Lower lobe of right lung (tissue), 2 donors: ENCODE data around the gene DNAJC8. TPM values are rescaled to one million over a fixed set of nuclear protein-coding genes. Genes with fewer than 3 reads are reported as not detected.

ENCODE experiments used
- ATAC-seq, 2 donors: fragments of 200-7000 bp; cut with Tn5 transposase; one replicate each; pipeline ENCODE4 v1.9.1; 2020 to 2022; ENCODE audit warnings: mild to moderate bottlenecking in 2 of 2, moderate library complexity in 2 of 2
- DNase-seq: peaks from one replicate; pipeline ENCODE4 v3.0.0-alpha.2; 2020
- H3K27ac ChIP-seq: fragments of 200-600 bp; one replicate; pipeline ENCODE4 v1.8.0; 2022
- H3K27me3 ChIP-seq: fragments of 200-600 bp; one replicate; pipeline ENCODE4 v1.8.0; 2022; ENCODE audit warnings: low read depth
- H3K36me3 ChIP-seq: fragments of 200-600 bp; one replicate; pipeline ENCODE4 v1.8.0; 2022; ENCODE audit warnings: mild to moderate bottlenecking
- H3K4me1 ChIP-seq: fragments of 200-600 bp; one replicate; pipeline ENCODE4 v1.8.0; 2022
- H3K4me3 ChIP-seq: fragments of 200-600 bp; one replicate; pipeline ENCODE4 v1.8.0; 2022; ENCODE audit warnings: mild to moderate bottlenecking
- H3K9me3 ChIP-seq: fragments of 200-600 bp; one replicate; pipeline ENCODE4 v1.8.0; 2022
- intact Hi-C: fragments of 100-400 bp; cut with DNase I; formaldehyde crosslinking; loops from one replicate; pipeline ENCODE4 v1.11.0; 2022
- total RNA-seq: library from RNA; stranded (reverse); fragmentation: NEBNext Ultra II Directional; extraction: Animal tissue kit (Norgen Biotek cat#: 25700); gene quantifications from one replicate; pipeline ENCODE4 v1.2.1, GENCODE V29; 2021
- TF ChIP-seq, protein P1 (sequence below): fragments of 200-600 bp; IDR thresholded peaks from one replicate; pipeline ENCODE4 v1.8.0; 2022; ENCODE audit warnings: antibody characterized with exemption, mild to moderate bottlenecking
- donor health status: DM: no; HTN: yes; CAD: no; lungs with severe emphysema.

Gene DNAJC8
- total RNA-seq, 1 donor from 2014 or later: 68.9 TPM

DNA sequence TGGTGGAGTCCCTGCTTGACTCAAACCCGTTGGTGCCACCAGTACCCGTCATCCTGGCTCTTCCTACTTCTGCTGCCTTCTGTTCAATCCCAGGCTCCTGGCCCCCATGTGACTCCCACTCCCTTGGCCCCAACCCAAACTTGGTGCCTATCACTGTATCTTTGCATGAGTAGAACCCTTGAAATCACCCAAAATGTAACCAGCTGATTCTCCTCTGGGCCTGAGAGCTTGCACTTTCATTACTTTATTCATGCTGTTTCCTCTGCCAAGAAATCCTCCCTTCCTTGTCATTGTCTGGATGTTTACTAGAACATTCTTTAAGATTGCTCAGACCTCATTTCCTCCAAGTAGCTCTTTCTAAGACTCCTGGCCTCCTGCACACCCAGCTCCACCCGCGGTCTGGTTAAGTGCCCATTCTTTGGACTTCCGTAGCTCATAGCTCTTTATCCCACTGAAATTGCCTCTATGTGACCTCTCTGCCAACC is 72.0 kb downstream of the DNAJC8 start:
- H3K4me3 ChIP-seq: no peak overlapping the region
- H3K36me3 ChIP-seq: no peaks in the 10 kb centered on the region
- peak; percentile 57 to 71 for ATAC-seq
- peak; percentile 63 for DNase-seq
- intact Hi-C loops: no loop called here
- H3K4me1 ChIP-seq: peaks cover 66% of the 10 kb centered on the region
- no peaks in the 10 kb centered on the region for H3K27me3 ChIP-seq
- TF ChIP-seq, protein P1, sequence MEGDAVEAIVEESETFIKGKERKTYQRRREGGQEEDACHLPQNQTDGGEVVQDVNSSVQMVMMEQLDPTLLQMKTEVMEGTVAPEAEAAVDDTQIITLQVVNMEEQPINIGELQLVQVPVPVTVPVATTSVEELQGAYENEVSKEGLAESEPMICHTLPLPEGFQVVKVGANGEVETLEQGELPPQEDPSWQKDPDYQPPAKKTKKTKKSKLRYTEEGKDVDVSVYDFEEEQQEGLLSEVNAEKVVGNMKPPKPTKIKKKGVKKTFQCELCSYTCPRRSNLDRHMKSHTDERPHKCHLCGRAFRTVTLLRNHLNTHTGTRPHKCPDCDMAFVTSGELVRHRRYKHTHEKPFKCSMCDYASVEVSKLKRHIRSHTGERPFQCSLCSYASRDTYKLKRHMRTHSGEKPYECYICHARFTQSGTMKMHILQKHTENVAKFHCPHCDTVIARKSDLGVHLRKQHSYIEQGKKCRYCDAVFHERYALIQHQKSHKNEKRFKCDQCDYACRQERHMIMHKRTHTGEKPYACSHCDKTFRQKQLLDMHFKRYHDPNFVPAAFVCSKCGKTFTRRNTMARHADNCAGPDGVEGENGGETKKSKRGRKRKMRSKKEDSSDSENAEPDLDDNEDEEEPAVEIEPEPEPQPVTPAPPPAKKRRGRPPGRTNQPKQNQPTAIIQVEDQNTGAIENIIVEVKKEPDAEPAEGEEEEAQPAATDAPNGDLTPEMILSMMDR: no peak
- H3K9me3 ChIP-seq: no peaks in the 10 kb centered on the region
- H3K27ac ChIP-seq: peak overlapping the region; percentile 80

DNA sequence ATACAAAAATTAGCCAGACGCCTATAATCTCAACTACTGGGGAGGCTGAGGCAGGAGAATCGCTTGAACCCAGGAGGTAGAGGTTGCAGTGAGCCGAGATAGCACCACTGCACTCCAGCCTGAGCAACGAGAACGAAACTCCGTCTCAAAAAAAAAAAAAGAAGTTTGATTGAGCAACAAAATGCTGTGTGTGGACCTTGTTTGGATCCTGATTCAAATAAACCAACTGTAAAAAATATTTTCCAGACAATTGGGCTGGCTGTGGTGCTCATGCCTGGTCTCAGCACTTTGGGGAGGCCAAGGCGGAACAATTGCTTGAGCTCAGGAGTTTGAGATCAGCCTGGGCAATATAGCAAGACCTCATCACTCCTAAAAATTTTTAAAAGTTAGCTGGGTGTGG is 73.1 kb downstream of the DNAJC8 start:
- peak in 1 of 2 donors; percentile 28 for ATAC-seq
- no peak for DNase-seq
- intact Hi-C loops: no loop called here
- no peaks in the 10 kb centered on the region for H3K9me3 ChIP-seq
- H3K36me3 ChIP-seq: no peaks in the 10 kb centered on the region
- TF ChIP-seq, protein P1: no peak
- peak overlapping the region; percentile 80 for H3K27ac ChIP-seq
- H3K4me1 ChIP-seq: peaks cover 75% of the 10 kb centered on the region
- H3K27me3 ChIP-seq: no peaks in the 10 kb centered on the region
- no peak overlapping the region for H3K4me3 ChIP-seq

DNA sequence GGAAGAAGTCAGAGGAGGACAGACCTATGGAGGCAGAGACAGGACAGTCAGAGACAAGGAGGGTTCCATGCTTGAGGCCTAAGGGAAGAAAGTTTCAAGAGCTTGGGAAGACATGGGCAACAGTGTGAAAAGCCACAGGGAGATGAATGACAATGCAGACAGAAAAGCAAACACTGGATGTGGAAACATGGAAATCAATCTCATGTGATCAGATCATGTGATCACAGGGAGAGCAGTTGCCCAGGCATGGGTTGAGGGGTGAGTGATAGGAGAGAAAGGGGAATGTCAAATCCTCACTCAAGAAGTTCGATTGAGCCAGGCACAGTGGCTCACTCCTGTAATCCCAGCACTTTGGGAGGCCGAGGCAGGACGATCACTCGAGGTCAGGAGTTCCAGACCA is 73.6 kb downstream of the DNAJC8 start:
- DNase-seq (no peak), ATAC-seq (no peak)
- TF ChIP-seq, protein P1: no peak
- H3K36me3 ChIP-seq: no peaks in the 10 kb centered on the region
- peak overlapping the region; percentile 80 for H3K27ac ChIP-seq
- H3K4me3 ChIP-seq: no peak overlapping the region
- intact Hi-C loops: no loop called here
- H3K9me3 ChIP-seq: no peaks in the 10 kb centered on the region
- no peaks in the 10 kb centered on the region for H3K27me3 ChIP-seq
- H3K4me1 ChIP-seq: peaks cover 70% of the 10 kb centered on the region

DNA sequence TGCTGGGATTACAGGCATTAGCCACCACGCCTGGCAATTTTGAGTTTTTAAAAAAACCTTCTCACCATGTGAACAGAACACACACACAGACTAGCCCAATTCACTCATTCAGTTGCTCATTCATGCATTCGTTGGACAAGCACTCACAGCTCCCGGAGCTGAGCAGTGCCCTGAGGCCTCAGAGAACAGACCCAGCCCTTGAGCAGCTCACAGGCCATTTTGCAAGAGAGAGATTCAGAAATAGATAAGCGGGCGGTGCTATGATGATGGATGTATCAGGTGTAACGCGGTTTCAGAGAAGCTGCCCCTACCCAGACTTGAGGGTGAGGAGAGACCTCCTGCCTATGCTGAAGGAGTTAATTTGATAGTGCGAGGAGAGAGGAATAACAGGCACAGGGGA is 74.9 kb downstream of the DNAJC8 start:
- Histone ChIP-seq H3K27me3 (no peaks in the 10 kb centered on the region), H3K27ac (no peak overlapping the region), H3K4me3 (no peak overlapping the region), H3K4me1 (peaks cover 68% of the 10 kb centered on the region), H3K9me3 (no peaks in the 10 kb centered on the region), H3K36me3 (no peaks in the 10 kb centered on the region)
- no peak for DNase-seq
- ATAC-seq: no peak
- TF ChIP-seq, protein P1: no peak
- intact Hi-C loops: no loop called here

DNA sequence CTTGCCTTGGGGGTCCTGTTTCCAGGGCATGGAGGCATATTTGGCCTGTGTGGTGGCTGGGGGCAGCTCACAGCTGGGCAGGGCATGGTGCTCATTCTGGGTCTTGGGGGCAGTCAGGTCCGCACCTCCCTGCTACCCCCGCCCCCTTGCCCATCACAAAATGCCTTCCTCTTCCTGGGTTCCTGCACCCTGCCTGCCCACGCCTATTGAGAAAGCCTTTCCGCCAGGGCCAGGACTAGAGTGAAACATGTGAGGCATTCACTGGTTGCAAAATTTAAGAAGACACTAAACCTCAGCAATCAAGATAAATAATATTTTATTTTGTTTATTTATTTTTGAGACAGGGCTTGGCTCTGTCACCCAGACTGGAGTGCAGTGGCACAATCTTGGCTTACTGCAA is 76.0 kb downstream of the DNAJC8 start:
- H3K4me1 ChIP-seq: peaks cover 70% of the 10 kb centered on the region
- H3K27ac ChIP-seq: peak overlapping the region; percentile 29
- H3K27me3 ChIP-seq: no peaks in the 10 kb centered on the region
- H3K4me3 ChIP-seq: no peak overlapping the region
- no peaks in the 10 kb centered on the region for H3K9me3 ChIP-seq
- DNase-seq (peak; percentile 87), ATAC-seq (peak; percentile 44 to 57)
- no peaks in the 10 kb centered on the region for H3K36me3 ChIP-seq
- intact Hi-C loops: no loop called here
- TF ChIP-seq, protein P1: no peak

DNA sequence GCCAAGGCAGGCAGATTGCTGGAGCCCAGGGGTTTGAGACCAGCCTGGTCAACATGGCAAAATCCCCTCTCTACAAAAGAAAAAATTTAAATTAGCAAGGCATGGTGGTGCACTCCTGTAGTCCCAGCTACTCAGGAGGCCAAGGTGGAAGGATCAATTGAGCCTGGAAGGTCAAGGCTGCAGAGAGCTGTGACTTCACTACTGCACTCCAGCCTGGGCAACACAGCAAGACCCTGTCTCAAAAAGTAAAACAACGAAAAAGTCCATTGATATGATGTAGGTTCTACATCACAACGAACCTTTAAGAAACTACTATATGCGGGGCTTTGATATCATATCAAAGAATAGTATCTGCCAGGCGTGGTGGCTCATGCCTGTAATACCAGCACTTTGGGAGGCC is 77.2 kb downstream of the DNAJC8 start:
- H3K36me3 ChIP-seq: no peaks in the 10 kb centered on the region

More for the DNA sequence above, 77.2 kb downstream of the DNAJC8 start:
- no peak for DNase-seq
- no peak overlapping the region for H3K27ac ChIP-seq
- intact Hi-C loops: no loop called here
- H3K4me1 ChIP-seq: peaks cover 59% of the 10 kb centered on the region
- no peak for ATAC-seq
- H3K9me3 ChIP-seq: no peaks in the 10 kb centered on the region
- TF ChIP-seq, protein P1: no peak
- H3K4me3 ChIP-seq: no peak overlapping the region
- H3K27me3 ChIP-seq: no peaks in the 10 kb centered on the region
